CD4-positive, alpha-beta T cell treated with Interleukin-10 for 1 hour (primary cell): Measurements from ENCODE around the gene IFNAR1.

Source experiments
- DNase-seq: peaks from one replicate; pipeline ENCODE4 v3.0.0-alpha.2; 2020

The IFNAR1 gene

DNA sequence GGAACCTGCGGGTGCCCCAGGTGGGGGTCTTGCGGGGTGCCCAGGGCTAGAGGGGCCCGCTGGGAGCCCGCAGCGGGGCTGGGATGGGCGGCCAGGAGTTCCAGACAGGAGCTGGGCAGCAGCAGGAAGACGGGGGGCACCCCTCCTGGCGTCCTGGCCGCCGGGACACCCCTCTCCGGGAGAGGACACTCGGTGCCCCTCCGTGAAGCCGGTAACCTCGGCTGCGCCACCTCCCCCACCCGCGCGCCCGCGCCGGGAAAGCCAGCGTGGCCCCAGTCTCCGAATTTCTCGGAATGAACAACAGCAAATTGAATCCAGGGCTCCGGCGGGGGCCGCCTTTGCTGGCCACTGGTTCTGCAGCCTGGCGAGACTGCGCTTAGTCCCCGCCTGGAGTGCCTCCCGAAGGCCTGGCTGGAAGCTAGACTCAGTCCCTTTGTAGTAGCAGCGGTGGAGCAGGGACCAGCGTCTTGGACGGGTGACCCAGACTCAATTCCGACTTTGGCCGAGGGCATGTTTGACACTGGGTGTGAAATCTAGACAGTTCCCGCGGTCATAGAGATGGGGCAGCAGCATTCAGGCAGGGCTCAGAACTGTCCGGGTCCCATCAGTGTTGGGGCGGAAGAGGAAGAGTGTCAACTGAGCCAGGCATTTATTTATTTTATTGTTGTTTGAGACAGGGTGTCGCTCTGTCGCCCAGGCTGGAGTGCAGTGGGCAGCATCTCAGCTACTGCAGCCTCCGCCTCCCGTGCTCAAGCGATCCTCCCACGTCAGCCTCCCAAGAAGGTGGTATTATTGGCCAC lies 79.2 kb downstream of the IFNAR1 start:
- peak; percentile 20 for DNase-seq

DNA sequence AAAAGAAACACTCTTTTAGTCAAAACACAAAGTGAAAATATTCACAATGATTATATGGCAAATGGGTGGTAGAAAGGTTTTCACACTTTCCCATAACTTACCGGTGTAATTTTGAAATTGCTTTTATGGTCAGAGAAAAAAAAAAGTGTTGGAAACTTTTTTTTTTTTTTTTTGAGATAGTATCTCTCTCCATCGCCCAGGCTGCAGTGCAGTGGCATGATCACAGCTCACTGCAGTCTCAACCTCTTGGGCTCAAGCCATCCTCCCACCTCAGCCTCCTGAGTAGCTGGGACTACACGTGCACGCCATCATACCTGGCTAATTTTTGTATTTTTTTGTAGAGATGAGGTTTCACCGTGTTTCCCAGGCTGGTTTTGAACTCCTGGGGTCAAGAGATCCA lies 81.7 kb downstream of the IFNAR1 start:
- no peak for DNase-seq
